Embryonic facial prominence (tissue), 1 donor: ENCODE measurements around the gene METTL15.
"Not testable (repeated sequence)": the region's sequence is repeated elsewhere in the genome, so short reads cannot be mapped to it uniquely, and the experiment has no call there.

ENCODE experiments used
- DNase-seq: peaks from one replicate; pipeline ENCODE4 v3.0.0-alpha.2; 2016; ENCODE audit errors: extremely low spot score

The METTL15 gene

DNA sequence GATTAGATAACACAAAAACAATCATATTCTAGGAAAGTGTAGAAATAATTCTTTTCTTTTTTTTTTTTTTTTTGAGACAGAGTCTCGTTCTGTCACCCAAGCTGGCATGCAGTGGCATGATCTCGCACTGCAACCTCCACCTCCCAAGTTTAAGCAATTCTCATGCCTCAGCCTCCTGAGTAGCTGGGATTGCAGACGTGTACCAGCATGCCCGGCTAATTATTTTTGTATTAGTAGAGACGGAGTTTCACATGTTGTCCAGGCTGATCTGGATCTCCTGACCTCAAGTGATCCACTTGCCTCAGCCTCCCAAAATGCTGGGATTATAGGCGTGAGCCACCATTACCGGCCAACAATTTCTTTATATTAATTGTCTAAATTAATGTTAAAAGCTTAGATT lies 182.8 kb downstream of the METTL15 start:
- DNase-seq: not testable (repeated sequence)

- DNase-seq: no peak
Observed at GRCh38 chr11:28296426-28296825, 188.2 kb downstream of the METTL15 start.

- no peak for DNase-seq
Observed at GRCh38 chr11:28298209-28298608, 190.0 kb downstream of the METTL15 start.

- no peak for DNase-seq
Observed at GRCh38 chr11:28303477-28304191, 195.4 kb downstream of the METTL15 start.

DNA sequence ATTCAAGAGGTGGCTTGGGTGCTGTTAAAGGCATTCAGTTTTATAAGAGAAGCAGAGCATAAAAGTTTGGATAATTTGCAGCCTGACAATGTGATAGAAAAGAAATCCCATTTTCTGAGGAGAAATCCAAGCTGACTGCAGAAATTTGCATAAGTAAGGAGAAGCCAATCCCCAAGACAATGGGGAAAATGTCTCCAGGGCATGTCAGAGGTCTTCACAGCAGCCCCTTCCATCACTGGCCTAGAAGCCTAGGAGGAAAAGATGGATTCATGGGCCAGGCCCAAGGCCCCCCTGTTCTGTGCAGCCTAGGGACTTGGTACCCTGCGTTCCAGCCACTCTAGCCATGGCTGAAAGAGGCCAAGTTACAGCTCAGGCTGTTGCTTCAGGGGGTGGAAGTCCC lies 207.3 kb downstream of the METTL15 start:
- no peak for DNase-seq

DNA sequence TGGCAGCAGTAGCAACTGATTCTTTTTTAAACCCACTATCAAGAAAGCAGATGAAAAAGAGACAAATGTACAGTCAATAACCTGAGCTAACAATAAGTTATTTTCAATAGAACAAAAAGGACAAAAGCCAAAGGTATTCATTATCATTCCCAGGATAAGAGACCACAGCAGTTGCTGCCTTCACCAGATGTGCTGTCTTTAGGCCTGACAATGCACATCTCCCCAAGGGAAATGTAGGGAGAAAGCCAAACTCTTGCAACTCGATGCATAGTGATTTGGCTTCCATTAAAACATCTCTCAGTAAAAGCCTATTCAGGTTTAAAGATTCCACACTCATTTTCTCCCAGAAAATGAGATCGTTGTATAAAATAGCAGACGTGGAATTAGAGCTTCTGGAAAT lies 210.7 kb downstream of the METTL15 start:
- DNase-seq: no peak

GRCh38 chr11:28323621-28324020 lies 215.4 kb downstream of the METTL15 start:
- DNase-seq: no peak

GRCh38 chr11:28332393-28332792 lies 224.2 kb downstream of the METTL15 start:
- DNase-seq: not testable (repeated sequence)

GRCh38 chr11:28337701-28338100 lies 229.5 kb downstream of the METTL15 start:
- DNase-seq: no peak

- no peak for DNase-seq
Observed at GRCh38 chr11:28338371-28338770, 230.2 kb downstream of the METTL15 start.

GRCh38 chr11:28339488-28339887 lies 231.3 kb downstream of the METTL15 start:
- no peak for DNase-seq

GRCh38 chr11:28342716-28343115 lies 234.5 kb downstream of the METTL15 start:
- DNase-seq: no peak

DNA sequence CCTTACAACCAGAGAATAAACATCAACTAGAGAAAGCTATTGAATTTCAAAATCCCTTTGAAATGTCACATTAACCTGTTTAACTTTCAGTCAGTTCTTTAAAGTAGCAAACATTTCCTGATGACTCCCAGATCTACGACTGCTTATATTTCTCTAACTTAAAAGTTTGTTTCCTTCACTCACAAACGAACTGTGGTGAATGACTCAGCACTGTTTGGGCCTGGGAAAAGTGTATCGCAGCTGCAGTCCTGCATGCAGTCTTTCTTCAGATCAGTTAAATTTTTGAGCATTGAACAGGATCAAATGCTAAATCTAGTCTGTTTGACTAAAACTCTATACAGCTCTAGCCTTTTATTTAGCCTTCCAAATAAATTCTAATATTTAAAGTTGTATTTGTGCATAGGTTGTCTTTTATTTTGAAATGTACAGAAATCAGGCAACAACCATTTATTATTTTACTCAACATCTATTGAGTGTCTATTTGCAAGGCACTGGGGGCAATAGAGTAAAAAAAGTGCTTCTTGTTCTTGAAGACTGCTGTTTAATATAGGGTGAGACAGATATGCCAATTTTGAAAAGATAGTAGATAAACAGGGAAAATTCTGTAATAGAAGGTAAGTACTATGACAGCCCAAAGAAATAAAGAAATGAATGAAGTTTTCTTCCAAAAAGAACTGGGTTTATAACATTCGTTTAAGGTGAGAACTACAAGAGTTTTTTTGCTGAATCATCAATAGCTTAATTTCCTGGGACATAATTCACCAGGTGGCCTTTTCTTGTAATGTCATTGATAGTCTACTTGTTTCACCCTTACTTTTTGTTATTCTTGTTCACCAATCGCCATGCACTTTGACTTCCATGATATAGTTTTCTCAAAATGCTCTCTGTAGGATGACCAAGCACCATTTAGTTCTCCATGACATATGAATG lies 235.4 kb downstream of the METTL15 start:
- DNase-seq: no peak

- DNase-seq: no peak
Observed at GRCh38 chr11:28346209-28346608, 238.0 kb downstream of the METTL15 start.

DNA sequence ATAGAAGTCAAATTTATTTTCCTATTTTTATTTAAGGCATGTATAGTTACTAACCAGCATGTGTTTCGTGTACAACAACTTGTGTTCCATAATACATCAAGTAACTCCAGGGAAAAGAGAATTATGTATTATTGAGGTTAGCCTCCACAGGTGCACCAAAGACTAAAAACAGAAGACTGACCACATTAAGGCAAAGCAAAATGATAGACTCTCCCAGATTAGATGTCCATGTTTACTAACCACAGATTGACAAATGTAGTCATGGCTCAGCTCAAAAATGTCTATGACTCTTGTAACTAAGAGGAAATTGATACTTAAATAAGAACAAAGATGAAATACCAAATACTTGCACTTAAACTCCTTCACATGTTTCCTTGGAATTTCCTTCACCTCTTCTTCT lies 238.5 kb downstream of the METTL15 start:
- DNase-seq: no peak

- no peak for DNase-seq
Observed at GRCh38 chr11:28347371-28347770, 239.2 kb downstream of the METTL15 start.

GRCh38 chr11:28350216-28350615 lies 242.0 kb downstream of the METTL15 start:
- DNase-seq: no peak

- no peak for DNase-seq
Observed at GRCh38 chr11:28353991-28354390, 245.8 kb downstream of the METTL15 start.

DNA sequence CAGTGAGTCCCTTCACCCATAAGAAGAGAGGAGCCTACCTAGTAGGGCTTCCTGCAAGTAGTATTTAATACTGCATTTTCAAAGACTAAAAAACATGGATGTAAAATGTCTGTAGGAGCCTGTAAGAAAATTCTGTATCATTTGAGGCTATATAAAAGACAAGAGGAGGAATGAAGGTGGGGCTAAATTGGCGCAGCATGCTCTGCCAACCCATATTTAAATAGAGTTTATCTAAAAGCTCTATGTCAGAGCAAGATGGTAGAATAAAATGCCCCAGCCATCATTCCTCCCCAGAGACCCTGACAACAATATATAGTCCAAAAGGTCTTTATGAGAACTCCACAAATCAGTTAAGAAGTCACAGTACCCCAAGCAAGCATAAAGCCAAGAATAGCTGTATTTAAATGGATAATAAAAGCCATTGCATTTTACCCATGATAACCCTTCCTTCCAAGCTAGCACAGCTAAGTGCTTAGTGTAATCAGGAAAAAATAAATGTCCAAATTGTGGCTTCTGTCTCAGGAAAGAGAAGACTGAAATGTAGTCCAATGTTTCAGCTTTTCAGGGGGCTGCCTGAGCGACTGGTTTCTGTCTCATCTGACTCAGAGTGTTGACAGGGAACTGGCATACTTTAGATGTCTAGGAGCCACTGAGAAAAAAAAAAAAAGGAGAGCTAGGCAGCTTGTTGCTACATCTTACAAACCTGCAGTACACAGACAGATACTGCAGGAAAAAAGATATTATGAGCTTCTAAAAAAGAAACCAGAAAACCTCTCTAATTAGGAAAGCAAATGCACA lies 258.6 kb downstream of the METTL15 start:
- DNase-seq: no peak

- not testable (repeated sequence) for DNase-seq
Observed at GRCh38 chr11:28378095-28378494, 269.9 kb downstream of the METTL15 start.
